GM19324 (cell line): ENCODE data around the gene MORN5.
"Not testable (repeated sequence)": the region's sequence is repeated elsewhere in the genome, so short reads cannot be mapped to it uniquely, and the experiment has no call there.

ENCODE experiments used
- ATAC-seq: cut with Tn5 transposase; IDR thresholded peaks from one replicate; pipeline ENCODE4 v1.9.1; 2021; ENCODE audit warnings: mild to moderate bottlenecking, moderate library complexity; ENCODE audit not compliant: unreplicated experiment, low FRiP score

Gene MORN5

GRCh38 chr9:122159026-122159924 is at the start of gene MORN5, which contains the start of gene NDUFA8:
Gene MORN5 (plus strand): TSS chr9:122159908. CDS start chr9:122159973, 65 bp downstream.
Gene NDUFA8 (minus strand): TSS chr9:122159779. CDS start chr9:122159677, 102 bp downstream.
- ATAC-seq, result peak; percentile 92

DNA sequence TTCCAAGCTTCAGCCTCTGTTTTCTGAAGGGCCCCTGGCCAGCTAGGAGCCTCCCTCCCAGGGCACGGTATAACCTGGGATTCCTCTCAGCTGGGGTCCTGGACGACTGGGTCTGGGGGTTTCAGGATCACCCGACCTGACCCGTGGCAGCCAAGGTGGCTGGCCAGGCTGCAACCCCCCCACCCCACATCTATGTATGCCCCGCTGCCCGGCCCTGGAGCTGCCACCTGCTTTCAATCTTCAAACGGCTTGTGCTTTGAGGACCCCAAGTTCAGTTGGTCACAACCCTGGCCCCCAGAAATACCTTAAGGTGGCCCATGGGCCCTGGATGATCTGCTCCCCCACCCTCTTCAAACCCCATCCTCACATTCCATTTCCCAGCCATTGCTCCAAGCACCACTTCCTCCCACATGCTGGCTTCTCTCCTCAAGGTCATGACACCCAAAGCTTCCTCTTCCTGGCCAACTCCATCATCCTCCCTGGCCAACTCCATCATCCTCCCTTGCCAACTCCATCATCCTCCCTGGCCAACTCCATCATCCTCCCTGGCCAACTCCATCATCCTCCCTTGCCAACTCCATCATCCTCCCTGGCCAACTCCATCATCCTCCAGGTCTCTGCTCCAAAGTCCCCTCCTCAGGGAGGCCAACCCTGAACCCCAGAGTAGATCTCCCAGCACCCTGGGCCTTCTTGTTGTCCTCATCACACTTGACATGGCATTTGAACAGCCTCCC is 49.4 kb upstream of the MORN5 start:
- ATAC-seq, result no peak

- no peak for ATAC-seq
Measured at GRCh38 chr9:122111413-122112085, 48.2 kb upstream of the MORN5 start.

- no peak for ATAC-seq
Measured at GRCh38 chr9:122112238-122112637, 47.5 kb upstream of the MORN5 start.

- no peak for ATAC-seq
Measured at GRCh38 chr9:122113574-122113973, 46.1 kb upstream of the MORN5 start.

- no peak for ATAC-seq
Measured at GRCh38 chr9:122115176-122116035, 44.3 kb upstream of the MORN5 start.

DNA sequence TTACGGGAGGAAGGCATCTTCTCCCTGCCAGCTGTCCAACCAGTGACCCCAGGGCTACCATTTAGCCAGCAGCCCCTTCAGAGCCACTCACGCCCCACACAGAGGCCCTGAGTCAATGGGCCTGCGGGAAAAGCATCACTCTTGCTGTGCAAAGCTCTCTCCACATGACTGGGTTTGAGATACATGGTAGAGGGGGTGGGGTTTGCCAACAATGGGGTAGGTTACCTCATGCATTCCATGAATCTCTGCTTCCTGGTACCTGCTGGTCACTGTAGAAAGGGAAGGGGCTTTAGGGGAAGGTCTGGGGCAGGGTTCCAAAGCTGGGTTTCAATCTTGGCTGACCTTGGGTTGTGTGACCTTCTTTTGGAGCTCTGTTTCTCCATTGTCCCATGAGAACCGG is 43.7 kb upstream of the MORN5 start:
- ATAC-seq, result no peak

GRCh38 chr9:122116448-122117173 is 43.1 kb upstream of the MORN5 start:
- no peak for ATAC-seq

DNA sequence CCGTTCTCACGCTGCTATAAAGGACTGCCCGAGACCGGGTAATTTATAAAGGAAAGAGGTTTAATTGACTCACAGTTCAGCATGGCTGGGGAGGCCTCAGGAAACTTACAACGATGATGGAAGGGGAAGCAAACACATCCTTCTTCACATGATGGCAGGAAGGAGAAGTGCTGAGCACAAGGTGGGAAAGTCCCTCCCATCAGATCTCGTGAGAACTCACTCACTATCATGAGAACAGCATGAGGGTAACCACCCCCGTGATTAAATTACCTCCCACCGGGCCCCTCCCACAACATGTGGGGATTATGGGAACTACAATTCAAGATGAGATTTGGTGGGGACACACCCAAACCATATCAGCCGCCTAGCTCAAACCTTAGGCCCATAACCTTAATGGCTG is 42.5 kb upstream of the MORN5 start:
- not testable (repeated sequence) for ATAC-seq

DNA sequence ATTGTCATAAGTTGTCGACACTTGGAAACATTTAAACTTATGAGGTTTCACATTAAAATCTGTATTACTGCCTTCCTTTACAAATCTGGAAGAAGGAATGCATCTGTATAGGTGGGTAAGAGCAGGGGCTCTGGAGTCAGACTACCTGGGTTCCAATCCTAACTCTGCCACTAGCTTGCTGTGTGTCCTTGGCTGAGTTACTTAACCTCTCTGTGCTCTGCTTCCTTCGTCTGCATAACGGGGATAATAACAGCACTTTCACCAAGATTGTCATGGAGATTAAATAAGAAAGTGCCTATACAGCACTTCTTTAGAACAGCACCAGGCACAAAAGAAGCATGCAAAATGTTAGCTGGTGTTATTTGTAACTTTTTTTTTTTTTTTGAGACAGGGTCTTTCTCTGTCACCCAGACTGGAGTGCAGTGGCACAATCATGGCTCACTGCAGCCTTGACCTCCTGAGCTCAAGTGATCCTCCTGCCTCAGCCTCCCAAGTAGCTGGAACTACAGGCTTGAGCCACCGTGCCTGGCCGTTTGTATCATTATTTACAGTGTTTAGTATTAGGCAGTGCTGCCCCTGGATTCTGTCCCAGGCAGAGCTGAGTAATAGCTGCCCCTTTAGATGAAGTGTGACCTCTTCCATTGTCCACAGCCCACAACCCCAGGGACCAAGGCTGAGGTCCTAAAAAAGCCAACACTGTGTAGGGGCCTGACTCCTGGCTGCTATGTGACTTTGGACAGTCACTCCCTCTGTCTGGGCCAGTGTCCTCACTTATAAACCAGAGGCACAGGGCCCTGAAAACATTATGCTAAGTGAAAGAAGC is 41.2 kb upstream of the MORN5 start:
- no peak for ATAC-seq

DNA sequence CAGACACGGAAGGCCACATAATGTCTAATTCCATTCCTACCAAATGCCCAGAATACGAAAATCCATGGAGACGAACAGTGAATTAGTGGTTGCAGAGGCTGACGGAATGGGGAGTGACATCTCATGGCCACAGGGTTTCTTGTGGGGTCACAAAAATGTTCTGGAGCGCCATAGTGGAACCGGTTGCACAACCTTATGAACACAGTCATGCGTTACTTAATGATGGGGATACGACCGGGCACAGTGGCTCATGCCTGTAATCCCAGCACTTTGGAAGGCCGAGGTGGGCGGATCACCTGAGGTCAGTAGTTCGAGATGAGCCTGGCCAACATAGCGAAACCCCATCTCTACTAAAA is 40.6 kb upstream of the MORN5 start:
- ATAC-seq, result no peak

- no peak for ATAC-seq
Measured at GRCh38 chr9:122119721-122120120, 40.0 kb upstream of the MORN5 start.

GRCh38 chr9:122120316-122121071 is 39.2 kb upstream of the MORN5 start:
- ATAC-seq, result no peak

- no peak for ATAC-seq
Measured at GRCh38 chr9:122121391-122121790, 38.3 kb upstream of the MORN5 start.

DNA sequence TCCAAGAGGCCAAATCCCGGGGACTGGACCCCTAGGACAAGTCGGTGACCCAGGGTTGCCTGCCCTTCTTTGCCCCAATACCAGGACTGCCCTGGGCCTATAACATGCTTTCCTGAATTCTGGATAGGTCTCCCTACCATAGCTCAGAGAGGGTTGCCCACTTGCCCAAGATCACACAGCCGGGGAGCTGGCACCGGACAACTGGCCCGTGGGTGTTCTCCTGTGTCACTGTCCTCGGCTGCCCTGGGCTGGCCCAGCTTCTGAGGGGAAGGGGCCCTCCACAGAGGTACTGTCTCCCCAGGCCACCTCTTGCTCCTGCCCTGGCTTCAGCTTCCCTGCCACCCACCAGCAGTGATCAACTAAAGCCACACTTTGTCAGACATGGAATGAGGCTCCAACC is 37.8 kb upstream of the MORN5 start:
- ATAC-seq, result no peak

GRCh38 chr9:122122468-122122867 is 37.2 kb upstream of the MORN5 start:
- ATAC-seq, result no peak

- ATAC-seq, result no peak
Measured at GRCh38 chr9:122122903-122123632, 36.6 kb upstream of the MORN5 start.
